HG03342 (cell line): ENCODE results near the gene AANAT.
"Not testable (repeated sequence)": the region's sequence is repeated elsewhere in the genome, so short reads cannot be mapped to it uniquely, and the experiment has no call there.

Experiments
- ATAC-seq: cut with Tn5 transposase; IDR thresholded peaks from one replicate; pipeline ENCODE4 v1.9.1; 2021; ENCODE audit warnings: mild to moderate bottlenecking, moderate library complexity; ENCODE audit not compliant: unreplicated experiment

Gene AANAT

DNA sequence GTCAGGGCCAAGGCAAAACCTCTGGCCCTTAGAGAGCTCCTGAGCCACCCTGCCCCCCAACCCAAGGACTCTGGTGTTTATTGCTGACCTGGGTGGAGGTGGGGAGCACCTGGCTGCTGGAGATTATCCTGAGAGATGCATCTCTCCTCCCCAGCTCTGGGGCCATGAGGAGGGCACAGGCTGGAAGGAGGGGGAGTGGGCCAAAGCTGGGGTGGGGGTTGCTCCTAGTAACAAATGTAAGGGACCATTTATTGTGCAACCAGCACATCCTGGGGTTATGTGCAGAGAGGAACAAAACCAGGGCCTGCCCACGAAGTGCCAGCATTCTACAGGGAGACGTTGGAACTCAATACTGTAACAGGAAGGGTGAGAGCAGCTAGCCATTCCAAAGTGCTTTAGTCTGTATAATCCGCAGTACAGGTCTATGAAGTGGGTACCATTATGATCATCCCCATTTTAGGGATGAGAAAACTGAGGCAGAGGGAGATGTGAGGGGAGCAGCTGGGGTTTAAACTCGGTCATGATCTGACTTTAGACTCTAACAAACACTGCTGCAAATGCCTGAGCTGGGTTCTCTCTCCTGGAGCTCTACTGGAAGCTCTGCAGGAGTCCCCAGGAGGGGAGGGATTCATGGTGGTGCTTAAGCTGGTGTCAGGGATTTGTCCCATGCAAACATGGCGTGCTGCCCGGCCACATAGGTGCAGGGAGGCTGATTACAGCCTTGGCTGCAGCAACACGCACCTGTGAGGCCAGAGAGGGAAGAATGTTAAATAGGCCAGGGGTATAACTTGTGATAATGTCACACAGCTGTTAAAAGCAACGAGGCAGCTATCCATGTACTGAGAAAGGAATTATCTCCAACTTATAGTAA, 35.2 kb downstream of the AANAT start:
- ATAC-seq: no peak

DNA sequence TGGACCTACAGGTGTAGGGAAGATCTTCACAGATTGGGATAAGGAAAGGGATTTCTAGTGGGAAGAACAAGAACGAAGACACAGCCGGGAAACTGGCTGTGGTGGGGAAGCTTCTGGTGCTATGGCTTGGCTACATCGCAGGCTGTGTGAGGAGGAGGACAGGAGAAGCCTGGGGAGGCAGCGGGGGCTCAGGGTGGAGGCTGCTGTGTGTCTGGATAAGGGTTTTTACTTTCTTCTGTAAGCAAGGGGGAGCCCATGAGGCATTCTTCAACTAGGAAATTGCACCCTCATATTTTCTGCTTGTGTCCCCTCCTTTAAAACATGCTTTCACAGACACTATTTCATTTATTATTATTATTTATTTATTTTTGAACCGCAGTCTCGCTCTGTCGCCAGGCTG, 36.7 kb downstream of the AANAT start:
- no peak for ATAC-seq

DNA sequence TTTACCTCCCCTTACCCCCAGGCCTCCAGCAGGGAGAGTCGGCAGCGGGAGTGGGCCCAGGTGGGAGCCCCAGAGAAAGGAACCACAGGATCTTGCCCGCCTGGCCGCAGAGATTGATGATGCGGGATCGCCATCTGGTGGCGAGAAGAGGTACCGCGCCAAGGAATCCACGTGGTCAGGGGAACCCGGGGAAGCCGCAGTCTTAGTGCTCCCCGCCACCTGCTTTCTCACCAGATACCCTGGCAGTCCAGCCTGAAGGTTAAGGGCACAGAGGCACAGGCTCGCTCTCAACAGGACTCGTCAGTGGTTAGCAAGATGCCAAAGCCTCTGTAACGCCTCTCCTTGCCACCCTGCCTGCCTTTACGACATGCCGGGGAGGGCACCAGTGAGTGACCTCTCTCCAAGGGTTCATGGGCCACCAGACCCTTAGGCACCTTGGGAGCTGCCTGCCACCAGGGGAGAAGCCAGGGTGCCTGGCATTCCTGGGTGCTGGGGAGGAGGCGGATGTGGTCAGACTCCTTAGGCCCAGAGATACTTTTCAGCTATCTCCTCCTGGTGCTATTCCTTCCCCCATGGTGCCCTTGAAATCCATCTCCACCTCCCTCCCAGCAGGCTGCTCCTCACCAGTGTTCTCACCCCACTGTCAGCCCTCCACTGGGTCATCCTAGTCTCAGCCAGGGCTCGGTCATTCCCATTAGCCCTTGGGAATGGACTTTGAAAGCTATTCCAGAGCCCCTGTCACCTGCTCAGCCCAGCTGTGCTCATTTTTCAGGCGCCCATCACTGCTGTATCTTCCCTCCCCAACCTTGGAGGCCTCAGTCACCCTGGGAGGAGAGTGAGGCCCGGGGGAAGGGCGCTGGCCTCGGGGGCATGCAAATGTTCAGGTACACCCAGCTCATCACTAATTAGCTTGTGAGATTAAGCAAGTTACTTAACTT, 39.3 kb downstream of the AANAT start:
- no peak for ATAC-seq

DNA sequence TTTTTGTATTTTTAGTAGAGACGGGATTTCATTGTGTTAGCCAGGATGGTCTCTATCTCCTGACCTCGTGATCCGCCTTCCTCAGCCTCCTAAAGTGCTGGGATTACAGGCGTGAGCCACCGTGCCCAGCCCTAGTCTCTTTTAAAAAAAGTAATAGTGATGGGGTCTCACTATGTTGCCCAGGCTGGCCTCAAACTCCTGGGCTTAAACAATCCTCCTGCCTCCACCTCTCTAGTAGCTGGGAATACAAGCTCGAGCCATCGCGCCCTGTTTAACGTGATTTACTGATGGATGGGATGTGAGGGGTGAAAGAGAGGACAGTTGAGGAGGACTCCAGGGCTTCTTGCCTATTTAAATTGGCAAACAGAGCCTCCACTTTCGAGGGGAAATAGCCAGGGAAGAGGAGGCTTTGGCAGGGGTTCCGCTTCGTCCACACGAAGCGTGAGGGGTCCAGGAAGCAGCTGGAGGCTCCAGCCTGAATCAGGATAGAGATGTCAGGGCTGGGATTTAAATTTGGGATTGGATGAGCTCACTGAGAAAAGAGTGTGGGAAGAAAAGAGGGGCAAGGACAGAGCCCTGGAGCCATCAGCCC, 41.2 kb downstream of the AANAT start:
- not testable (repeated sequence) for ATAC-seq

DNA sequence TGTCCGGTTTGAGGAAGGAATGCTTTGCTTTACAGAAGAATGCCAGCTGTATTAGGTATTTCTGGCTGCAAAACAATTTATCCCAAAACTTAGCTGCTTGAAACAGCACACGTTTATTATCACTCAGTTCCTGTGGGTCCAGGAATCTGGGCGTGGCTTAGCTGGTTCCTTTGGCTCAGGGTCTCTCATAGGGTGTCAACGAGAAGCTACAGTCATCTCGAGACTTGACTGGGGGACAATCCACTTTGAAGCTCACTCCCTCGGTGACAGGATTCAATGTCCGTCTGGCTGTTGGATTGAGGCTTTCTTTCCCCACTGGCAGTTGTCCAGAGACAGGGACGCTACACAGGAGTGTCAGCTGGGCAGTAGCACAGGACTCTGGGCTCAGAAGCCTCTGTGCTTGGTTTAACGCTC, 43.4 kb downstream of the AANAT start:
- no peak for ATAC-seq

DNA sequence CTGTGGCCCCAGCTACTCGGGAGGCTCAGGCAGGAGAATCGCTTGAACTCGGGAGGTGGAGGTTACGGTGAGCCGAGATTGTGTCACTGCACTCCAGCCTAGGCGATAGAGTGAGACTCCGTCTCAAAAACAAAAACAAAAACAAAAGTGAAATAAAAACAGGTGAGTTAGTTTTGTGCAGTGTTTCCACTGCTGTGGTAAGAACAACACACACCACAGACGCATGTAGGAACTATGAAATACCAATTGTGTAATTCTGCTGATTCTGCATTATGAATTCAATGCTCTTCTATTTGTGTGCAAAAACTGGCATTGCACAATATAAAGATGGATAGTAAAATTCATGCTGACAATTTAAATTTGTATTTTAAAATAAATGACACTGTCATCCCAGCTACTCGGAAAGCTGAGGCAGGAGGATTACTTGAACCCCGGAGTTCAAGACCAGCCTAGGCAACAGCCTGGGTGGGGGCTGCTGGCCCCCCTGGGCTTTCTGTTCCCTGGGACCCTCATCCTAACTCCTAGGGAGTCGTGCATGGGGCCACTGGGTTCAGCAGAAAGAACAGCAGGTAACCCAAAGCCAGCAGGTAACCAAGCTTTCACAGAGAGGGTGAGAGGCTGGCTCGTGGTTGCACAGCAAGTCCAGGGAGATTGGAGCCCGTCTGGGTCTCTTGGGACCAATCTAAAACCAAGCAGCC, 44.4 kb downstream of the AANAT start:
- no peak for ATAC-seq

DNA sequence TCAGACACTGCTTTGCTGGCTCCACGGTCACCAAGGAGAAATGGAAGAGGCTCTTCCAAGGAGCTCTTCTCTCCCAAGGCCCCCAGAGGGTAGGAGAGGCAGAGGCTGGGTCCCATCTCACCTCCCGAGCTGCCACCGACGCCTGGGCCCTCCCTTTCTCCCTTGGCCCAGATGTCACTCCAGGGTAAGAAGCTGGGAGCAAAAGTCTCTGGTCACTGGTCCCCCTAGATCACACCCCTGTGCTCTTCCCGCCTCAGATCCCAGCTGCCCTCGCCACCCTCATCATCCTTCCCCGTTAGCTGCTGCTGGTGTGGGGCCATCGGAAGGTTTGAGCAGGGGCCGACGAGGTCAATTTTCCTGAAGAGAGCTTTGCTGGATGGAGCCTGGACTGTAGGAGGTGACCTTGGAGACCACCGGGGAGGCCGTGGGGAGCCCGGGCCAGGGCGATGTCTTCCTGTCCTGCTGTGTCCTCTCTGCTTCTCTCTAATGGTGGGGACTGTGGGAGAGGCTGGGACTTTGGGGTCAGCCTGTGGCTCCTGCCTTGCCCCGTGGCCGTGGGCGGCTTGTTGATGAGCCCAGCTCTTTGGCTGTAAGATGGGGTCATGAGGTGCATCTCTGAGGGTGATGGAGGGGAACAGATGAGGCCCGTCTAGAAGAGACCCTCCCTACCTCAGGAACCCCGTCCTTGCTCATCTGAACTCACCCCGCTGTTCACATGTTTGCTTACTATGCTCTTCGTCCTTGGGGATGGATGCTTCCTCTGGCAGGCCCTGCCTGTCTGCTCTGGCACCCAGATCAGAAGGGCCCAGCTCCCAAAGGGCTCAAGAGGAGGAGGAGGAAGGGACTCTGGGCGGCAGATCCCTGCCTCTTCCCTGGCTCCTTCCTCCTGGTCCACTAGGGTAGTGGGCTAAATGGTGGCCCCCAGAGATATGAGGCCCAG, 45.2 kb downstream of the AANAT start:
- no peak for ATAC-seq

DNA sequence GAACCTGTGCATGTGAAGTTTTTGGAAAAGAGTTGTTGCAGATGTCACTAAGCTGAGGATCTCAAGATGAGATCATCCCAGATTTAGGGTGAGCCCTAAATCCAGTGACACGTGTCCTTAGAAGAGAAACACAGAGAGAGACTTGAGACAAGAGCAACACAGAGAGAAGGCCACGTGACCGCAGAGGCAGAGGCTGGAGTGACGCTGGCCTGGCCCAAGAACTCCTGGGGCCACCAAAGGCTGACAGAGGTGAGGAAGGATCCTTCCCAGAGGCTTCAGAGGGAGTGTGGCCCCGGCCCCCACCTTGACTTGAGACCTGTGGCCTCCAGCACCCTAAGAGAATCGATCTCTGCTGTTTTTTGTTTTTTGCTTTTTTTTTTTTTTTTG, 45.9 kb downstream of the AANAT start:
- no peak for ATAC-seq

DNA sequence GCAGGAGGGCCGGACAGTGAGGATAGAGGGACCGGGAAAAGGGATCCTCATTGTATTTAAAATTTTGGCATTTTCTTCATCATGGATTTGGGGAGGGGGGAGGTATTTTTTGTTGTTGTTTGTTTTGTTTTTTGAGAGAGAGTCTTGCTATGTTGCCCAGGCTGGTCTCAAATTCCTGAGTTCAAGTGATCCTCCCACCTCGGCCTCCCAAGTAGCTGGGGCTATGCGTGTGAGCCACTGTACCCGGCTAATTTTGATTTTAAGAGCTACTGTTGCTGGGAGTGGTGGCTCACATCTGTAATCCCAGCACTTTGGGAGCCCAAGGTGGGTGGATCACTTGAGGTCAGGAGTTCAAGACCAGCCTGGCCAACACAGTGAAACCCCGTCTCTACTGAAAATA, 47.0 kb downstream of the AANAT start:
- ATAC-seq: not testable (repeated sequence)

DNA sequence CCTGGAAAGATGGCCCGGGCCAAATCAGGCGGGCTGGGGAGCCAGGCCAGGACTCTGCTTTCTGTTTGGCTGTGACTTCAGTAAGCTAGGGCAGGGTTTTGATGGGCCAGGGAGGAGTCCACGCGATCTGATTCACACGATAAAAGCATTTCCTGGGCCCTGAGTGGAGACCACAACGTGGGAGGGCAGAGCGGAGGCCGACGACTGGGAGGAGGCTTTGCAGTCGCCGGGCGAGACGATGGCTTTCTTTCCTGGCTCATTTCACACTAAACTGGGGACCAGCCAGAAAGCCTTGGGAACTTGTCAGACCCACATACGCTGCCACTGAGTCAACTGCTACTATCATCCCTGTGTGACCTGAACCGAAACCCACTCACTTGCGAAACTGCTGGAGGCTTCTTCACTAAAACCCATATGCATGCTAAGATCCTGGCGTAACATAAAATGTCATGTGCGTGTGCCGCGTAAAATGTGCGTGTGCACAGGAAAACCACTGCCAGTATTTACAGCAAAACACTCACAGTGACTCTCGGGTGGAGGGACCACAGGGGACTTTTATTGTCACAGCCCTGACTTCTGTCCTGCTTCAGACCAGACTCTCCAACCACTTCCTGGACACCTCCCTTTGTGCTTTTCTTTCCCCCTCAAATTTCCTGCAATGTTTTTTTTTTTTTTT, 48.0 kb downstream of the AANAT start:
- peak; percentile 38 for ATAC-seq

DNA sequence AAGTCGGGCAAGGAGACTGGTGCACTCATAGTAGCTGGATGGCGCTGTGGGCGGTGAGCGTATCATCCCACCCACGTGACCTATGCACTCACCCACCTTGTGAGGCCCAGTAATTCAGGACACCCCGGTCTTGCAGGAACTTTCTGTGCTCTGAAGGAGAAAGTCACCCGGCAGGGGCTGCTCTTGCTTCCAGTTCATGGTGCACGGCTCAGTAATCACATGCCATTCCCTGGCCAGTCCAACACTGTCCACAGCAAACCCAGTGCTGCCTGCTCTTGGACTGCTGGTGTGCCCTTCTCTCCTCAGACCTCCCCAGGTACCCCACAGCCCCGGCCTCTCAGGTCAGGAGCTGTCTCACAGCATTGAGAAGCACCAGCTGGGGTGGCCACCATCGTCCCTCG, 50.2 kb downstream of the AANAT start:
- ATAC-seq: no peak

DNA sequence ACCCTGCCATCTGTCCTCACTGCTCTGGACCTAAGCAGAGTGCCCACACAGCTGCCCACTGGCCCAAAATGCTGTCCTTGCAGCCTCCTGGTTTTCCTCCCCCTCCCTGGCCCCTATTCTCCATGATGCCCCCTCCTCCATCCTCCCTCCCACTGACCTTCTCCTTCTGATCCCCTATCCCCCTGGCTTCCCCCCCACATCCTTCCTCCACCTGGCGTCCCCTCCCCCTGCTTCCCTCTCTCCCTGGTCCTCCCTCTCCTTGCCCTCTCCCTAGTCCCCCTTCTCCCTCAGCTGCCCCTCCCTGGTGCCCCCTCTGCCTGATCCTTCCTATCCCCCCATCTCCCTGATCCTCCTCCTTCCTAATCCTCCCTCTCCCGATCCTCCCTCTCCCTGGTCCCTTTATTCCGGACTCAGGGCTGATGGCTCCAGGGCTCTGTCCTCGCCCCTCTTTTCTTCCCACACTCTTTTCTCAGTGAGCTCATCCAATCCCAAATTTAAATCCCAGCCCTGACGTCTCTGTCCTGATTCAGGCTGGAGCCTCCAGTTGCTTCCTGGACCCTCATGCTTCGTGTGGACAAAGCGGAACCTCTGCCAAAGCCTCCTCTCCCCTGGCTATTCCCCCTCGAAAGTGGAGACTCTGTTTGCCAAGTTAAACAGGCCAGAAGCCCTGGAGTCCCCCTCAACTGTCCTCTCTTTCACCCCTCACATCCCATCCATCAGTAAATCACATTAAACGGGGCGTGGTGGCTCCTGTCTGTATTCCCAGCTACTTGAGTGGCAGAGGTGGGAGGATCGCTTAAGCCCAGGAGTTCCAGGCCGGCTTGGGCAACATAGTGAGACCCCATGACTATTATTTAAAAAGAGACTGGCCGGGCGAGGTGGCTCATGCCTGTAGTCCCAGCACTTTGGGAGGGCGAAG, 51.9 kb downstream of the AANAT start:
- ATAC-seq: no peak
